T-helper 2 cell treated with Interferon-gamma antibody and Interleukin-4, amounts not matched to agents 5 μg/mL and 100 μg/mL, for 36 hours (primary cell): Measurements from ENCODE around the gene EFR3B.
"Not testable (repeated sequence)": the region's sequence is repeated elsewhere in the genome, so short reads cannot be mapped to it uniquely, and the experiment has no call there.

ENCODE experiments used
- DNase-seq: peaks from one replicate; pipeline ENCODE4 v3.0.0; 2021; ENCODE audit warnings: low spot score
- H3K27ac Mint-ChIP-seq: one replicate; pipeline ENCODE4 v1.8.0; 2021; ENCODE audit warnings: mild to moderate bottlenecking, mixed read lengths
- H3K27me3 Mint-ChIP-seq: one replicate; pipeline ENCODE4 v1.8.0; 2021; ENCODE audit warnings: low read depth, mixed read lengths
- H3K36me3 Mint-ChIP-seq: one replicate; pipeline ENCODE4 v1.8.0; 2021; ENCODE audit warnings: low read depth, mixed read lengths
- H3K4me1 Mint-ChIP-seq: one replicate; pipeline ENCODE4 v1.8.0; 2021; ENCODE audit warnings: low read depth, mixed read lengths
- H3K4me3 Mint-ChIP-seq: one replicate; pipeline ENCODE4 v1.8.0; 2022; ENCODE audit warnings: mild to moderate bottlenecking, moderate library complexity, mixed read lengths
- H3K9me3 Mint-ChIP-seq: one replicate; pipeline ENCODE4 v1.8.0; 2021; ENCODE audit warnings: mixed read lengths

The EFR3B gene

DNA sequence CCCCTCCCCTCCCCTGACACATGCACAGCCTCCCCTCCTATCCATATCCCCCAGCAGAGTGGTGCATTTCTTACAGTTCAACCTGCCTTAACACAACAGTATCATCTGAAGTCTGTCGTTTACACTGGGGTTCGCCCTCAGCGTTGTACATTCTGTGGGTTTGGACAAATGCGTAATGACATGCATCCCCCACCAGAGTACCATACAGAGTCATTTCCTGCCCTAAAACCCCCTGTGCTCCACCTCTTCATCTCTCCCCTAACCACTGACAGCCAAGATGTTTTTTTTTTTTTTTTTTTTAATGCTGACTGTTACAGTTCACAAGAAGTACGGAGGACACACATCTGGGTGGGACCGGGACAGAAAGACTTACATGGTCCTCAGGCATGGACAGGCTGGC, 103.9 kb downstream of the EFR3B start:
- Mint-ChIP-seq H3K9me3 (no peaks in the 10 kb centered on the region), H3K27me3 (peaks cover 2% of the 10 kb centered on the region), H3K27ac (no peak overlapping the region), H3K4me1 (peaks cover 4% of the 10 kb centered on the region), H3K36me3 (no peaks in the 10 kb centered on the region), H3K4me3 (no peak overlapping the region)
- DNase-seq: no peak

DNA sequence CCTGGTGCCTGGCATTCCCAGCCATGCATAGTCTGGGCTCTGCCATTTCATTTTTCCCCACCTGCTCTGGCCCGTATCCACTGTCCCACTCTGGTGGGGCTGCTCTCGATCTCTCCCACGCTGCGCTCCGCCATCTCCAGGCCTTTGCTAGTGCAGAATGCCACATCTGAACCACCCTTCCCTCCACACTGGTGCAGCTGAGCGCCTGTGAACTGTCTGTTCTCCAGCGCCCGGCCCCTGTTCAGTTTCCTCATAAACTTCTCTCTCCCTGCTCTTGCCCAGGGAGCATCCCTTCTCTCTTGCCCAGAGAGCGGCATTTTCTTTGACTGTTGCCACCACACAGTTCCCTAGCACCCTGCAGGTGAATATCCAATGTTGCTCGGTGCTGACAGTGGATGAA, 105.0 kb downstream of the EFR3B start:
- peaks cover 4% of the 10 kb centered on the region for H3K4me1 Mint-ChIP-seq
- H3K36me3 Mint-ChIP-seq: no peaks in the 10 kb centered on the region
- DNase-seq: no peak
- no peak overlapping the region for H3K4me3 Mint-ChIP-seq
- H3K9me3 Mint-ChIP-seq: no peaks in the 10 kb centered on the region
- H3K27me3 Mint-ChIP-seq: peaks cover 2% of the 10 kb centered on the region
- H3K27ac Mint-ChIP-seq: no peak overlapping the region

DNA sequence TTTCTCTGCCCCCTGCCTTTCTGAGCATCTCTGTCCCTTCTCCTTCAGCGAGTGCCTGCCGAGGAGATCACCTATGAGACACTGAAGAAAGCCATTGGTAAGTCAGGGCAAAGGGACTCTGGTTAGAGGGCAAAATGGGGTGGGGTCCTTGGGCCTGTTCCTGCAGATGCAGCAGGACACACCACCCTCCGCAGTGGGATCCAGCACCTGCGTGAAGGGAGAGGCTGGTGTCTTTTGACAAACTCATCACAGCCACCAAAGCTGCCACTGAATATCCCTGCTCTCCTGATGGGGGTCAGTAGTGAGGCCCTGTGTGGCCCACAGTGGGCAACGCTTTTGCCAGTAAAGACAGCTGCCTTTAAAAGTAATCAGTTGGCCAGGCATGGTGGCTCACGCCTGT, 107.8 kb downstream of the EFR3B start:
- no peak overlapping the region for H3K4me3 Mint-ChIP-seq
- H3K36me3 Mint-ChIP-seq: no peaks in the 10 kb centered on the region
- H3K27me3 Mint-ChIP-seq: peaks cover 2% of the 10 kb centered on the region
- no peaks in the 10 kb centered on the region for H3K9me3 Mint-ChIP-seq
- H3K4me1 Mint-ChIP-seq: peaks cover 4% of the 10 kb centered on the region
- H3K27ac Mint-ChIP-seq: no peak overlapping the region
- no peak for DNase-seq

DNA sequence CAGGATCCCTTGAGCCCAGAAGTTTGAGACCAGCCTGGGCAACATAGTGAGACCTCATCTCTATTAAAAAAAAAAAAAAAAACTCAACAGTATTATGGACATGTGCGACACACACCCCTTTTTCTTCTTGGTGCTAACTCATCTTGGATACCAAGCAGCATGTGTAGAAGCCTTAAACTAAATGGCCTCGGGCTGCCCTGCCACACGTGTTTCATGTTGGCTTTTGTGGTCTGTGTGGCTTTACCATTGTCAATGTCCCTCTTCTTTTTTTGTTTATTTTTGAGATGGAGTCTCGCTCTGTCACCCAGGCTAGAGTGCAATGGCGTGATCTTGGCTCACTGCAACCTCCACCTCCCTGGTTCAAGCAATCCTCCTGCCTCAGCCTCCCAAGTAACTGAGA, 109.1 kb downstream of the EFR3B start:
- H3K4me3 Mint-ChIP-seq: not testable (repeated sequence)

DNA sequence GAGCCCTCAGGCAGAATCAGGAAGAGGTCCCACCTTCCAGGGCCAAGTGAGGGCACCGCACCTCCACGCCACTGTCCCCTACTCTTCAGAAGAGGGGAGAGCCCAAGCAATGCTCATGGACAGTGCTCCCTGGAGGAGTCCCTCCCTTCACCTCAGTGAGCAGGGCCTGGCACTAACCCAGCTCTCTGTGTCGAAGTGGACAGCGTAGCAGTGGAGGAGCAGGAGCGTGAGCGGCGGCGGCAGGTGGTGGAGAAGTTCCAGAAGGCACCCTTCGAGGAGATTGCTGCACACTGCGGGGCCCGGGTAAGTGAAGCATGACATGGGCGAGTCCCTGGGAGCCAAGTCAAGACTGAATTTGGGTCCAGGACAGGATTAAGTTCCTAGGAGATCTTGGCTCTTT, 109.8 kb downstream of the EFR3B start:
- H3K4me1 Mint-ChIP-seq: no peaks in the 10 kb centered on the region
- DNase-seq: no peak
- no peak overlapping the region for H3K4me3 Mint-ChIP-seq
- H3K36me3 Mint-ChIP-seq: no peaks in the 10 kb centered on the region
- no peaks in the 10 kb centered on the region for H3K9me3 Mint-ChIP-seq
- no peak overlapping the region for H3K27ac Mint-ChIP-seq
- H3K27me3 Mint-ChIP-seq: peaks cover 4% of the 10 kb centered on the region

More for the DNA sequence above, 109.1 kb downstream of the EFR3B start:
- H3K27ac Mint-ChIP-seq, H3K9me3 Mint-ChIP-seq, H3K27me3 Mint-ChIP-seq, H3K36me3 Mint-ChIP-seq, DNase-seq, H3K4me1 Mint-ChIP-seq: not testable (repeated sequence)

DNA sequence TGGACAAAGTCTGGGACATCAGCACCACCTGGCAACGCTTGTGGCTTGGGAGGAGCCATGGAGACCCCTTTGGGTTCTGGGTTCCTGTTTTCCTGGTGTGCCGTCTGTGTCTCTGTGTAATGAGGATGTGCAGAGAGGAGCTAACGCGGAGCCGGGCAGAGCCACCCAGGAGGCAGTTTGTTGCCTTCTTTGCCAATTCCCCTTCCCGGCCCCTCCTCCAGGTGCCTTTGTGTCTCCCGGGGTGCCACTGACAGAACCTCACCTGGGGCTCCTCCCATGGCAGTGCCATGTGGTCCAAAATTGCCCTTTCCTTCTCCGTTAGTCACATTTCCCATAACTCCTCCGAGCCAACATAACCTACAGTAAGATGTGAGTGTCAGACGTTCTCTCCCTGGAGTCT, 113.5 kb downstream of the EFR3B start:
- peaks cover 6% of the 10 kb centered on the region for H3K4me1 Mint-ChIP-seq
- no peak overlapping the region for H3K4me3 Mint-ChIP-seq
- no peaks in the 10 kb centered on the region for H3K9me3 Mint-ChIP-seq
- DNase-seq: no peak
- H3K27ac Mint-ChIP-seq: no peak overlapping the region
- H3K36me3 Mint-ChIP-seq: no peaks in the 10 kb centered on the region
- H3K27me3 Mint-ChIP-seq: peaks cover 2% of the 10 kb centered on the region

DNA sequence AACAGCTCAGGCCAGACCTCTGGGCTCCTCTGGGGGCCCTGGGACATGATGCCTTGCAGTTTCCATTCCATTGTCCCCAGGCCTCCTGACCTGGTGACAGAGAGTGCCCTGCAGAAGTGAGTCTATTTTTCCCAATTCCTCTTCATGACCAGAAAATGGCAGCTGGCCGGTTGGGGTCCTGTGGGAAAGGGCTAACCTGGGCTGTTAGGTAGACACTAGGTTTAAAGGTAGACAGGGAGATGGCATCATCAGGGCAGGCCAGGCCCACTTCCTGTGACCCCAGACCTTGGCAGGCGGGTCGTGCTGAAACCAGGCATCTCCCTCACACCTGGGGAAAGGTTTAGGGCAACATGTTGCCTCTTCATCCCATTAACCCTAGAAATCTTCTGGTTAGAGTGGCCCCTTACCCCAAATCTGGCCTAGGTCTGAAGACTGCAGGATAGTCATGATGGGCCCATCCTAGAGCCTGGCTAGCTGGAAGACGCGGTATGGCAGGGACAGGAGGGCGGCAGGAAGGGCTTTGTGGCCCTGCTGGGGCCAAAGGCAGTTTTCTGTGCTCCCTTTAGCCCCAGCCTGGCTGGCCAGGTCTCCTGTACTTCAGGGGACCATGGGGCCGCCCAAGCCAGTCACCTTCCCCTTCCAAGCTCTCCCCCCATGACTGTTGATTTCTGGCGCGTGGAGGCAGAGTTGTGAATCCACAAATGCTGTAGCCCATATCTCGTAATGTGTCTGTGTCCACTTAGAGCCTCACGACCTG, 116.4 kb downstream of the EFR3B start:
- H3K27ac Mint-ChIP-seq: no peak overlapping the region
- no peak for DNase-seq
- H3K36me3 Mint-ChIP-seq: peaks cover 2% of the 10 kb centered on the region
- H3K4me3 Mint-ChIP-seq: no peak overlapping the region
- peaks cover 8% of the 10 kb centered on the region for H3K27me3 Mint-ChIP-seq
- peaks cover 6% of the 10 kb centered on the region for H3K4me1 Mint-ChIP-seq
- H3K9me3 Mint-ChIP-seq: no peaks in the 10 kb centered on the region

DNA sequence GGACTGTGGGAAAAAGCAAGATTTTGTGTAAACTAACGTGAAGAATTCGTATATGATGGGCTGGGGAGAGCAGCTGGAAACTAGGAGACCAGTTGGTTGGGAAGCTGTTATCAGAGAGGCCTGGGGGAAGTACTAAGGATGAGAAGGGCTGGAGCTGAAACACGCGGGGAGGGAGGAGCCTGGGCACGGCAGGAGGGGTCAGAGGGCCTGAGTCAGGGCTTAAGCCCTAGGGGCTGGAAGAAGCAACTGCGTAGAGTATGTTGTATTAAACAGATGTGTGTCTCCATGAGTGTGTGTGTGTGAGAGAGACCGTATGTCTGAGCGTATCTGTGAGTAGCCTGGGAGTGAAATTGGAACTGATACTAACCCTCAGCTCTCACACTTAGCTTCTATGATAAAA, 118.1 kb downstream of the EFR3B start:
- Mint-ChIP-seq H3K27ac (peak overlapping the region; percentile 45), H3K4me1 (peaks cover 6% of the 10 kb centered on the region), H3K9me3 (no peaks in the 10 kb centered on the region), H3K4me3 (peak overlapping the region; percentile 72), H3K27me3 (peaks cover 19% of the 10 kb centered on the region), H3K36me3 (peaks cover 2% of the 10 kb centered on the region)
- DNase-seq: no peak

DNA sequence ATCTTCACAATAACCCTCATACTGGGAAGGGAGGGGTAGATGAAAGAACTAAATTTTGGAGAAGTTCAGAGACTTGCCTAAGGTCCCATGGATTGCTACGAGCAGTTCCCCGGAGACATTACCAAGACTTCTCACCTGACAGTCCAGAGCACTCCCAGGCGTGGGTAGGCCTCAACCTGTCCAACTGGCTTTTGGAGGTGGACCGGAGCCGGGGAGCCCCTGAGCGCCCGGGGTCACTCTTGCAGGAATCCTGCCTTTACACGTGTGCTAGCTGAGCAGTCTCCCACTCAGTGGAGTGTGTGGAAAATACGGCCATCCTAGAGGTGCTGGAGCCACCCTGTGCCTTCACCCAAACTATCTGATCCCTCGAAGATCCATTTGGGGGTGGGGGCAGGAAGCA, 118.5 kb downstream of the EFR3B start:
- H3K27ac Mint-ChIP-seq: peak overlapping the region; percentile 45
- peaks cover 6% of the 10 kb centered on the region for H3K4me1 Mint-ChIP-seq

DNA sequence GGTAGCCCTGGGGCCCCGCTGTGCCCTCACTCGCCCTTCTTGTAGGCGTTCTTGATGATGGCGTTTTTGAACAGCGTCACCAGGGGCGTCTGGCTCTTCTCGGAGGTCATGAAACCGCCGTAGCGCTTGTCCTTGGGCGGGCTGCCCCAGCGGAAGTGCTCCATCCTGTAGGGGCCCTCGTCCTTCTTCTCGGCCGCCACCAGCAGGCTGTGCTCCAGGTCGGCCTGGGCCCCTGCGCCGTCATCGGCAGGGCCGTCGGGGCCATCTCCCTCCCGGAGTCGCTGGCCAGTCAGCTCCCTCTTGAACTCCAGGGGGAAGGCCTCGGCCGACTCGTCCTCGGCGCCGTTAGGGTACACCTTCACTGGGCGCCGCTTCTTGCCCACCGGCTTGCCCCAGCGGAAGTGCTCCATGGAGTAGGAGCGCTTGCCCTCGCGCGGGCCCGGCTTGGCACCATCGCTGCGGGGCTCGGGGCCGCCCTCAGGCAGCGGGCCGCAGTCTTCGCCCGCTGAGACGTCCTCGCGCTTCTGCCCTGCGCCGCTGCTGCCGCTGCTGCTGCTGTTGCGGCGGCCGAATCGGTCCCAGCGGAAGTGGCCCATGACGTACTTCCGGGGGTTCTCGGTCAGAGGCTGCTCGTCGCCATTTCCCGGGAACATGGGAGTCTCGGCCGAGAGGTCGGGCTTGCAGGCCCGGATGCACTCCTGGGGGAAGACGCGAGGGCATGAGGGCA, 119.3 kb downstream of the EFR3B start:
- peak; percentile 69 for DNase-seq
- peaks cover 10% of the 10 kb centered on the region for H3K4me1 Mint-ChIP-seq
- peaks cover 2% of the 10 kb centered on the region for H3K36me3 Mint-ChIP-seq
- peaks cover 26% of the 10 kb centered on the region for H3K27me3 Mint-ChIP-seq
- H3K27ac Mint-ChIP-seq: peak overlapping the region; percentile 83
- H3K9me3 Mint-ChIP-seq: no peaks in the 10 kb centered on the region
- H3K4me3 Mint-ChIP-seq: peak overlapping the region; percentile 72

More for the DNA sequence above, 118.5 kb downstream of the EFR3B start:
- Mint-ChIP-seq H3K27me3 (peaks cover 24% of the 10 kb centered on the region), H3K36me3 (peaks cover 2% of the 10 kb centered on the region), H3K4me3 (peak overlapping the region; percentile 72), H3K9me3 (no peaks in the 10 kb centered on the region)
- no peak for DNase-seq

DNA sequence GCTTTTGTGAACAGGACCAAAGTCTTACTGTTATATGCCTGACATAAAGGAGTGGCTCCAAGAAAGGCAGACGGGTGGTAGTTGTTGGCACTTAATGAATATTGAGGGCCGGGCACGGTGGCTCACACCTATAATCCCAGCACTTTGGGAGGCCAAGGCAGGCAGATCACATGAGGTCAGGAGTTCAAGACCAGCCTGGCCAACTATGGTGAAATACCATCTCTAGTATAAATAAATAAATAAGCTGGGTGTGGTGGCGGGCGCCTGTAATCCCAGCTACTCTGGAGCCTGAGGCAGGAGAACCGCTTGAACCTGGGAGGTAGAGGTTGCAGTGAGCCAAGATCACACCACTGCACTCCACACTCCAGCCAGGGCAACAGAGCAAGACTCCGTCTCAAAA, 120.2 kb downstream of the EFR3B start:
- H3K9me3 Mint-ChIP-seq, DNase-seq, H3K36me3 Mint-ChIP-seq: not testable (repeated sequence)
- Mint-ChIP-seq H3K4me3 (peak overlapping the region; percentile 46), H3K27me3 (peaks cover 33% of the 10 kb centered on the region), H3K27ac (peak overlapping the region; percentile 77), H3K4me1 (peaks cover 14% of the 10 kb centered on the region)

DNA sequence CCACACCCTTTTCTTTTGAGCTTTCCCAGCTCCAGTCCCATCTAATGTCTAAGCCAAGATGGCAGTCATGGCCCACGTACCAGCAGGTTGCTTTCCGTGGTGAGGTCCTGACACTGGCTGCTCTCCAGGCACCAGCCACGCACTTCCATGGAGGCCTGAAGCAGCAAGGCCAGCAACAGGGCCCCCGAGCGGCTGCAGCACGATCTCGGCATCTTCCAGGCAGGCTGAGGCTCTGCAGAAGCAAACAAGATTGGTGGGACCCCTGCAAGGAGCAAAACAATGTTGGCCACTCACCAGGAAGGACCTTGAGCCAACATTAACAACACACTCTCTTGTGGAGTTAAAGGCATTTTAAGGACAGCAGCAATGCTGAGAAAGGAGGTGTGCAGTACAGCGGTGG, 122.7 kb downstream of the EFR3B start:
- H3K36me3 Mint-ChIP-seq: peaks cover 4% of the 10 kb centered on the region
- no peak for DNase-seq
- H3K4me1 Mint-ChIP-seq: peaks cover 14% of the 10 kb centered on the region
- H3K9me3 Mint-ChIP-seq: no peaks in the 10 kb centered on the region
- H3K27ac Mint-ChIP-seq: no peak overlapping the region
- H3K4me3 Mint-ChIP-seq: no peak overlapping the region
- peaks cover 54% of the 10 kb centered on the region for H3K27me3 Mint-ChIP-seq

DNA sequence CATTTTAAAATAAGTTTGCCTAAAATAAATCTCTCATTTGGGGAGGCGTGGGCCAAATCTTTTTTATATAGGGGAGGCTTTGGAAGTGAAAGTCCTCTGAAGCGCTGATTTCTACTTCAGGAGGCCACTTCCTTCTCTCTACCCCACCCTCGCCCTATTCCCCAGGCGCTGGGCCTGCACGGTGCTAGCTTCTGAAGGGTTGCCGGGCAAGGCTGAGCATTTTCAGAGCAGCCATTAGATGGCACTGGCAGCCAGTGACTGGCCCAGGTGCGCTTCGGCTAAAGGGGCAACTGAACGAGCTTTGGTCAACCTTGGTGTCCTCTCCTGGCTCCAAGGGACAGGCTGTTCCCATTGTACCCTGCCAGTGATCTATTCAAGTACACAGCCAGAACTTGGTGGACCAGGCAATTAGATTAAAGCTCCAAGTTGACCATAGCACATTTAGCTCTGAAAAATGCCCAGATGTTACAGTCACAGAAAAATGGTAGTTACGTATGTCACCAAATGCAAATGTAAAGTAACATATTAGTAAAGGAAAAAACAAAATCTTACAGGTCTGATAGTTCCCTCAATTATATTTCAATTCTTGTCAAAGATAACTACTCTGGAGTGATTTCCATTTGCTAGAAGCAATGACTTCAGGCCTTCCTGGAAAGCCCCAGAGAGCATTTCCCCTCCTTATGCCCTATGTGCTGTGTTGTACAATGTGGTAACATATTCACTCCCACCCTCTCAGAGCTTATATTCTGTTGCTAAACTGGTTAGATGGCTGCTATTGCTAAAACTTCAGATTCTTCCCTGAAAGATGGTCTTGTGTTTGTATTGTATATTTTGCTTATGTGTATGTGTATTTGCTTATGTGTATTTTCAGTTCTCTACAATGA, 124.4 kb downstream of the EFR3B start:
- Mint-ChIP-seq H3K4me1 (peaks cover 8% of the 10 kb centered on the region), H3K4me3 (no peak overlapping the region), H3K9me3 (no peaks in the 10 kb centered on the region), H3K27ac (no peak overlapping the region), H3K27me3 (peaks cover 69% of the 10 kb centered on the region), H3K36me3 (peaks cover 4% of the 10 kb centered on the region)
- peak; percentile 28 for DNase-seq
